ENCODE measurements around the gene SIAH2.

The SIAH2 gene

GRCh38 chr3:150787741-150788370, 24.9 kb upstream of the SIAH2 start:
- TF ChIP-seq CTCF (conservative IDR thresholded peaks at IDR 0.05; ENCODE audit: low read depth, low read length), result peak; percentile 94
- no peak overlapping the region for H3K4me3 ChIP-seq (ENCODE audit: low read depth, low read length)
- peak; percentile 81 for DNase-seq (ENCODE audit: low read depth)

GRCh38 chr3:150786791-150787190, 23.8 kb upstream of the SIAH2 start:
- no peak for TF ChIP-seq CTCF (conservative IDR thresholded peaks at IDR 0.05; ENCODE audit: low read depth, low read length)
- DNase-seq (ENCODE audit: low read depth), result no peak

GRCh38 chr3:150784747-150785125, 21.8 kb upstream of the SIAH2 start:
- no peak for TF ChIP-seq CTCF (conservative IDR thresholded peaks at IDR 0.05; ENCODE audit: low read depth, low read length)
- DNase-seq (ENCODE audit: low read depth), result no peak

More at GRCh38 chr3:150786791-150787190, 23.8 kb upstream of the SIAH2 start:
- no peak overlapping the region for H3K4me3 ChIP-seq (ENCODE audit: low read depth, low read length)

DNA sequence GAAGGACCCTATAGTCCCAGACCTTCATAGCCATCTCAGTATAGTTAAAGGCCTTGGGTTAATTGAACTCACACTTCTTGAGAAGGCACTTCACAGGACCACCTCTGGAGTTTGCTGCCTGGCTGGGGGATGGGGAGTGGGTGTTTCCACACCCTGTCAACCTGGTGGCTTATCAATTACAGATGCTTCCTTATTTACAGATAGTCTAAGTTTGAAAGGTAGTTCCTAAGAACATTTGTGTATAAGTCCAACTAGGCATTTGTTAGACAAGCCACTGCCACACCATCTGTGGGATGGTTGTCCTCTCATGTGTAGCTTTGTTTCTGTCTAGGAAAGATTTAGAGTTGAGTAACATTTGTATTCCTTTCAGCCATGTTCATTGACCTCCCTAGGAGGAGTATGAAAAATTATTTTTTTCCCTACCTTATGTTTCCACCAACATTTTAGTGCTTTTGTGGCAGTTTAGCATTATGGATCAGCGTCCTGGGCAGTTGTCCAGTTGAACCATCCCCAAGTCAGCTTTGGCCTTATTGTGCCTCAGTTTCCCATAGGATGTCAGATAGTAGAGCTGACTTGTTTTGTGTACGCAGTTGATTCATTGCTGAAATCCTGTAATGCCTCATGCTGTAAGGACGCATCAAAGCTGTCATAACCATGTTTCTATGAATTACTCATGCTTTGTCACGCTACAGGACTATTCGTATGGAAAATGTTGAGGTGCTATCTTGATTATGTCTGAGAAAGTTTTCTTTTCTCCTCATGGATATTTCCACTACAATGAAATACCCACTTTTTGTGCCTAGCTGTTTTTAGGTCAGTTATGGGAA, 21.2 kb upstream of the SIAH2 start:
- no peak for DNase-seq (ENCODE audit: low read depth)
- TF ChIP-seq CTCF (conservative IDR thresholded peaks at IDR 0.05; ENCODE audit: low read depth, low read length), result no peak
- no peak overlapping the region for H3K4me3 ChIP-seq (ENCODE audit: low read depth, low read length)

More at GRCh38 chr3:150784747-150785125, 21.8 kb upstream of the SIAH2 start:
- no peak overlapping the region for H3K4me3 ChIP-seq (ENCODE audit: low read depth, low read length)

- no peak for TF ChIP-seq CTCF (conservative IDR thresholded peaks at IDR 0.05; ENCODE audit: low read depth, low read length)
- peak; percentile 61 for DNase-seq (ENCODE audit: low read depth)
- H3K4me3 ChIP-seq (ENCODE audit: low read depth, low read length), result no peak overlapping the region
Observed at GRCh38 chr3:150783316-150783715, 20.3 kb upstream of the SIAH2 start.

DNA sequence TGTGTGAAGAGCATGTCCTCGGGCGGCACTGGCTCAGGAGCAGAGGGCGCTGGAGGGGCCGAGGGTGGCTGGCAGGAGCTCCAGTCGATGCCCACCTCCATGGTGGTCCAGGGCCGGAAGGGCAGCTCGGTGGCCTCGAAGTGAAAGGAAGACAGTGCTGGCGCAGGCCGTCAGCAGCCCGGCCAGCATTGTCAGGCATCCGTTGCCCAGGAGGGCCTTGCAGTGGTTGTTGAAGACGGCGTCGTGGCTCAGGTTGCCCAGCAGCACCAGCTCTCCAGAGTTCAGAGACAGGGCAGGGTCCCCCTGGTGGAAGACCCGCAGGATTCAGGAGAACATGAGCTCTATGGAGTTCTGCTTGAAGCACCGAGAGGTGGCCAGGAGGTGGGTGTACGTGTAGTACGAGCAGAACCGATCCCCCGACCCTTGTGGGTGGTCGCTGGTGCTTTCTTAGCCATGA, 16.5 kb upstream of the SIAH2 start:
- H3K4me3 ChIP-seq (ENCODE audit: low read depth, low read length), result no peak overlapping the region
- TF ChIP-seq CTCF (conservative IDR thresholded peaks at IDR 0.05; ENCODE audit: low read depth, low read length), result peak; percentile 12
- DNase-seq (ENCODE audit: low read depth), result no peak
